HG03135 (cell line): ENCODE measurements around the gene CPSF4L.
"Not testable (repeated sequence)": the region's sequence is repeated elsewhere in the genome, so short reads cannot be mapped to it uniquely, and the experiment has no call there.

Experiments
- ATAC-seq: cut with Tn5 transposase; IDR thresholded peaks from one replicate; pipeline ENCODE4 v1.9.1; 2021; ENCODE audit warnings: mild to moderate bottlenecking, moderate library complexity; ENCODE audit not compliant: unreplicated experiment

The CPSF4L gene

GRCh38 chr17:73261617-73261951 is at the start of gene CPSF4L:
CPSF4L (minus strand) TSS chr17:73261880; CDS start chr17:73261818, 62 bp downstream.
- no peak for ATAC-seq

- ATAC-seq = peak; percentile 16
These were observed 49.7 kb upstream of the CPSF4L start for GRCh38 chr17:73311428-73311780.

- ATAC-seq = no peak
These were observed 48.3 kb upstream of the CPSF4L start for GRCh38 chr17:73309727-73310596.

- ATAC-seq = not testable (repeated sequence)
These were observed 47.3 kb upstream of the CPSF4L start for GRCh38 chr17:73308959-73309358.

- no peak for ATAC-seq
These were observed 46.5 kb upstream of the CPSF4L start for GRCh38 chr17:73308017-73308823.

GRCh38 chr17:73307130-73307529 is 45.5 kb upstream of the CPSF4L start:
- ATAC-seq = no peak

- ATAC-seq = no peak
These were observed 44.5 kb upstream of the CPSF4L start for GRCh38 chr17:73305845-73306836.

- ATAC-seq = no peak
These were observed 43.5 kb upstream of the CPSF4L start for GRCh38 chr17:73304971-73305812.

GRCh38 chr17:73304438-73304837 is 42.8 kb upstream of the CPSF4L start:
- ATAC-seq = no peak

- no peak for ATAC-seq
These were observed 40.5 kb upstream of the CPSF4L start for GRCh38 chr17:73302189-73302588.

- ATAC-seq = no peak
These were observed 39.7 kb upstream of the CPSF4L start for GRCh38 chr17:73301369-73301768.

- no peak for ATAC-seq
These were observed 38.7 kb upstream of the CPSF4L start for GRCh38 chr17:73300392-73300791.

- ATAC-seq = no peak
These were observed 36.5 kb upstream of the CPSF4L start for GRCh38 chr17:73297934-73298861.

GRCh38 chr17:73293480-73293911 is 31.8 kb upstream of the CPSF4L start:
- ATAC-seq = no peak

GRCh38 chr17:73293031-73293430 is 31.4 kb upstream of the CPSF4L start:
- no peak for ATAC-seq

GRCh38 chr17:73292031-73292531 is 30.4 kb upstream of the CPSF4L start:
- no peak for ATAC-seq

GRCh38 chr17:73291260-73291801 is 29.7 kb upstream of the CPSF4L start:
- peak; percentile 78 for ATAC-seq
